HepG2 (cell line): ENCODE results near the gene SEC16A. TPM values are rescaled to one million over a fixed set of nuclear protein-coding genes. Genes with fewer than 3 reads are reported as not detected.

ENCODE experiments used
- ATAD3A ChIP-seq: sonication (generic); formaldehyde crosslinking; IDR thresholded peaks from 2 replicates; pipeline ENCODE4 v1.4.0; 2020; ENCODE audit warnings: missing genetic modification reagents
- ATF1 ChIP-seq: IDR thresholded peaks from 2 replicates; pipeline ENCODE4 v1.6.1; 2016; ENCODE audit warnings: mild to moderate bottlenecking, control low read depth
- FOXK1 ChIP-seq: sonication (generic); formaldehyde crosslinking; IDR thresholded peaks from 2 replicates; pipeline ENCODE4 v1.4.0; 2020; ENCODE audit warnings: low read depth, missing genetic modification reagents, borderline replicate concordance
- HCFC1 ChIP-seq: fragments of 150-350 bp; IDR thresholded peaks from 2 replicates; pipeline ENCODE4 v1.6.1; 2014; ENCODE audit warnings: low read depth, low read length
- HDAC1 ChIP-seq: sonication (generic); formaldehyde crosslinking; IDR thresholded peaks from 2 replicates; pipeline ENCODE4 v1.5.1; 2020; ENCODE audit warnings: mild to moderate bottlenecking, missing genetic modification reagents
- HHEX ChIP-seq: IDR thresholded peaks from 2 replicates; pipeline ENCODE4 v1.6.1; 2016; ENCODE audit warnings: control low read depth
- KLF6 ChIP-seq: IDR thresholded peaks from 2 replicates; pipeline ENCODE4 v1.8.0; 2016; ENCODE audit warnings: missing biosample characterization, missing genetic modification reagents
- NPAS2 ChIP-seq: sonication (generic); formaldehyde crosslinking; IDR thresholded peaks from 2 replicates; pipeline ENCODE4 v1.8.0; 2022; ENCODE audit warnings: mild to moderate bottlenecking, missing genetic modification reagents, borderline replicate concordance
- RBAK ChIP-seq: sonication (generic); formaldehyde crosslinking; IDR thresholded peaks from 2 replicates; pipeline ENCODE4 v1.5.1; 2020; ENCODE audit warnings: mild to moderate bottlenecking, missing genetic modification reagents
- SAFB2 ChIP-seq: sonication (generic); formaldehyde crosslinking; IDR thresholded peaks from 2 replicates; pipeline ENCODE4 v1.5.1; 2020; ENCODE audit warnings: missing genetic modification reagents, low read depth, mild to moderate bottlenecking, borderline replicate concordance
- SNAI1 ChIP-seq: sonication (generic); formaldehyde crosslinking; IDR thresholded peaks from 2 replicates; pipeline ENCODE4 v1.5.0; 2020; ENCODE audit warnings: mild to moderate bottlenecking, missing genetic modification reagents, borderline replicate concordance
- SOX13 ChIP-seq, 3 experiments: fragments of 450-650 bp in 1 of 3; sonication (generic) in 1 of 3; formaldehyde crosslinking in 1 of 3; IDR thresholded peaks in 2 of 3; conservative IDR thresholded peaks in 1 of 3; 2 replicates each; pipeline versions ENCODE4 v1.5.0 to v1.6.1; 2016 to 2020; ENCODE audit warnings: antibody characterized with exemption in 1 of 3, mild to moderate bottlenecking in 1 of 3, missing compliant biosample characterization in 1 of 3, missing genetic modification reagents in 1 of 3, moderate library complexity in 1 of 3
- TGIF2 ChIP-seq: IDR thresholded peaks from 2 replicates; pipeline ENCODE4 v1.6.1; 2016; ENCODE audit warnings: control low read depth, missing compliant biosample characterization
- ZNF337 ChIP-seq: sonication (generic); formaldehyde crosslinking; IDR thresholded peaks from 2 replicates; pipeline ENCODE4 v1.5.1; 2020; ENCODE audit warnings: missing genetic modification reagents, low read depth, mild to moderate bottlenecking, borderline replicate concordance
- ZNF451 ChIP-seq: sonication (generic); formaldehyde crosslinking; IDR thresholded peaks from 2 replicates; pipeline ENCODE4 v1.5.0; 2020; ENCODE audit warnings: mild to moderate bottlenecking, missing genetic modification reagents
- ZNF589 ChIP-seq: sonication (generic); formaldehyde crosslinking; conservative IDR thresholded peaks from 2 replicates; pipeline ENCODE4 v1.8.0; 2022; ENCODE audit warnings: mild to moderate bottlenecking, moderate library complexity, missing genetic modification reagents
- ZNF614 ChIP-seq: IDR thresholded peaks from 2 replicates; pipeline ENCODE4 v1.6.1; 2018; ENCODE audit warnings: missing biosample characterization, missing genetic modification reagents, inconsistent platforms, borderline replicate concordance
- ZNF777 ChIP-seq: sonication (generic); formaldehyde crosslinking; IDR thresholded peaks from 2 replicates; pipeline ENCODE4 v1.4.0; 2020; ENCODE audit warnings: missing genetic modification reagents
- ZNF850 ChIP-seq: sonication (generic); formaldehyde crosslinking; conservative IDR thresholded peaks from 2 replicates; pipeline ENCODE4 v1.9.0; 2021; ENCODE audit warnings: mild to moderate bottlenecking, missing genetic modification reagents
- polyA plus RNA-seq, 8 experiments: library from polyadenylated mRNA; depleted of rRNA in 3 of 8; stranded (reverse) in 7 of 8; unstranded in 1 of 8; fragments of >200 nt; fragmentation: Illumina TruSeq in 4 of 8; extraction: Trizol in 4 of 8; gene quantifications; 2 replicates each; pipeline versions ENCODE4 v1.2.1 to v1.2.3, GENCODE V29; 2011 to 2016; ENCODE audit warnings: low read depth in 4 of 8, missing spikeins in 1 of 8, mixed read lengths in 1 of 8; ENCODE audit not compliant: insufficient read depth in 1 of 8
- total RNA-seq, 5 experiments: library from RNA; depleted of rRNA; stranded (reverse); fragments of >200 nt; fragmentation: Illumina TruSeq; extraction: Trizol; gene quantifications; 2 replicates each; pipeline ENCODE4 v1.2.3, GENCODE V29; 2016; ENCODE audit warnings: low read depth in 1 of 5
- TF ChIP-seq, protein P1 (sequence below): sonication (generic); formaldehyde crosslinking; IDR thresholded peaks from 2 replicates; pipeline ENCODE4 v1.5.0; 2020; ENCODE audit warnings: missing genetic modification reagents
- TF ChIP-seq, protein P2 (sequence below): sonication (generic); formaldehyde crosslinking; IDR thresholded peaks from 2 replicates; pipeline ENCODE4 v1.8.1; 2023; ENCODE audit warnings: mild to moderate bottlenecking, missing genetic modification reagents, borderline replicate concordance
- TF ChIP-seq, protein P3 (sequence below): fragments of 450-650 bp; IDR thresholded peaks from 2 replicates; pipeline ENCODE4 v1.6.1; 2016
- TF ChIP-seq, protein P4 (sequence below): sonication (generic); formaldehyde crosslinking; IDR thresholded peaks from 2 replicates; pipeline ENCODE4 v1.4.0; 2020; ENCODE audit warnings: missing genetic modification reagents, borderline replicate concordance

The SEC16A gene
- total and polyA plus RNA-seq, 2 of the 13 experiments (the other 11 are each of a cell fraction or from before 2014, with no cell fraction given) = 15.9 to 18.9 TPM

DNA sequence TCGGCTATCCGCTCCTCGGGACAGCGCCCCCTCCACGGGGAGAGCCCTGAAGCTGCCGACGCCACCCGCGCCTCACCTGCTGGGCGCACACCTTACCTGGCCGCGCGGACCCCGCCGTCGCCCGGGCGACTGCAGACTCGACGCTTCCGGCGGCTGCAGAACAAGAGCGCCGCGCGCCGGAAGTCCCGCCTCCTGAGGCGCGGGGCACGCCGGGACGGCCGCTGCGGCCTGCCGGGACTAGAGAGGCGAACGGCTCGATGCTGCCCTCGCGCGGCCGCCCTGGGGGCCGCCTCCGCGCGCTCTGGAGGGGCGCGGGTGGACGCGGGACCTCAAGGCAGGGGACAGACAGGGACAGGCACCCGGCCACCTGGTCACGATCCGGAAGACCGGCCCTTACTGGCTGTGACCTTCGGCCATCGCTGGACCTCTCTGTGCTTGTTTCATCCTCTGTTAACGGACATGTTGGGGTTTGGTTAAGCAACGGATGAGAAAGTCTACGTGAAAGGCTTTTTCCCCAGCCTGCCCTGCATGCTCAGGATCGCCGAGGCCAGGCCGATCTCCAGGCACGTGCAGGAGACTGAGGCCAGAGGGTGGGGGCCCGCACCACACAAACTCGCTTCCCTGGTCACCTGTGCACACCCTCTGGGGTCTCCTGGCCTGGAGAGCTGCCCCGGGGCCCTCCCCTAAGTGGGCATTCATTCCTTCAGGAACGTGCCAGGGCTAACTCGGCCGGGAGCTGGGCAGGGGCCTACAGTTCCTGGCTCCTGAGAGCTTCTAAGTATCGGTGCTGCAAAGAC lies 82.6 kb downstream of the SEC16A start, which contains the start of gene SNAPC4 (continued):
- TF ChIP-seq, protein P1, sequence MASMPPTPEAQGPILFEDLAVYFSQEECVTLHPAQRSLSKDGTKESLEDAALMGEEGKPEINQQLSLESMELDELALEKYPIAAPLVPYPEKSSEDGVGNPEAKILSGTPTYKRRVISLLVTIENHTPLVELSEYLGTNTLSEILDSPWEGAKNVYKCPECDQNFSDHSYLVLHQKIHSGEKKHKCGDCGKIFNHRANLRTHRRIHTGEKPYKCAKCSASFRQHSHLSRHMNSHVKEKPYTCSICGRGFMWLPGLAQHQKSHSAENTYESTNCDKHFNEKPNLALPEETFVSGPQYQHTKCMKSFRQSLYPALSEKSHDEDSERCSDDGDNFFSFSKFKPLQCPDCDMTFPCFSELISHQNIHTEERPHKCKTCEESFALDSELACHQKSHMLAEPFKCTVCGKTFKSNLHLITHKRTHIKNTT (CRISPR knock-in tag) = peak; percentile 84; the same call in 1 of the 2 replicates
- 0 out of 2 replicates have a peak, but pooled peaks have one; percentile 71 for TF ChIP-seq ZNF589
- TF ChIP-seq ATAD3A (CRISPR knock-in tag) = no peak
- TF ChIP-seq FOXK1 = peak; percentile 44; the same call in 1 of the 2 replicates
- TF ChIP-seq SNAI1 (CRISPR knock-in tag) = no peak
- TF ChIP-seq, protein P2, sequence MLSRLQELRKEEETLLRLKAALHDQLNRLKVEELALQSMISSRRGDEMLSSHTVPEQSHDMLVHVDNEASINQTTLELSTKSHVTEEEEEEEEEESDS = 0 out of 2 replicates have a peak, but pooled peaks have one; percentile 74
- TF ChIP-seq, protein P3, sequence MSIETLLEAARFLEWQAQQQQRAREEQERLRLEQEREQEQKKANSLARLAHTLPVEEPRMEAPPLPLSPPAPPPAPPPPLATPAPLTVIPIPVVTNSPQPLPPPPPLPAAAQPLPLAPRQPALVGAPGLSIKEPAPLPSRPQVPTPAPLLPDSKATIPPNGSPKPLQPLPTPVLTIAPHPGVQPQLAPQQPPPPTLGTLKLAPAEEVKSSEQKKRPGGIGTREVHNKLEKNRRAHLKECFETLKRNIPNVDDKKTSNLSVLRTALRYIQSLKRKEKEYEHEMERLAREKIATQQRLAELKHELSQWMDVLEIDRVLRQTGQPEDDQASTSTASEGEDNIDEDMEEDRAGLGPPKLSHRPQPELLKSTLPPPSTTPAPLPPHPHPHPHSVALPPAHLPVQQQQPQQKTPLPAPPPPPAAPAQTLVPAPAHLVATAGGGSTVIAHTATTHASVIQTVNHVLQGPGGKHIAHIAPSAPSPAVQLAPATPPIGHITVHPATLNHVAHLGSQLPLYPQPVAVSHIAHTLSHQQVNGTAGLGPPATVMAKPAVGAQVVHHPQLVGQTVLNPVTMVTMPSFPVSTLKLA = no peak
- 0 out of 2 replicates have a peak, but pooled peaks have one; percentile 30 for TF ChIP-seq ZNF337
- TF ChIP-seq RBAK (CRISPR knock-in tag) = no peak
- no peak for TF ChIP-seq HHEX
- TF ChIP-seq NPAS2 = no peak
- TF ChIP-seq, protein P4, sequence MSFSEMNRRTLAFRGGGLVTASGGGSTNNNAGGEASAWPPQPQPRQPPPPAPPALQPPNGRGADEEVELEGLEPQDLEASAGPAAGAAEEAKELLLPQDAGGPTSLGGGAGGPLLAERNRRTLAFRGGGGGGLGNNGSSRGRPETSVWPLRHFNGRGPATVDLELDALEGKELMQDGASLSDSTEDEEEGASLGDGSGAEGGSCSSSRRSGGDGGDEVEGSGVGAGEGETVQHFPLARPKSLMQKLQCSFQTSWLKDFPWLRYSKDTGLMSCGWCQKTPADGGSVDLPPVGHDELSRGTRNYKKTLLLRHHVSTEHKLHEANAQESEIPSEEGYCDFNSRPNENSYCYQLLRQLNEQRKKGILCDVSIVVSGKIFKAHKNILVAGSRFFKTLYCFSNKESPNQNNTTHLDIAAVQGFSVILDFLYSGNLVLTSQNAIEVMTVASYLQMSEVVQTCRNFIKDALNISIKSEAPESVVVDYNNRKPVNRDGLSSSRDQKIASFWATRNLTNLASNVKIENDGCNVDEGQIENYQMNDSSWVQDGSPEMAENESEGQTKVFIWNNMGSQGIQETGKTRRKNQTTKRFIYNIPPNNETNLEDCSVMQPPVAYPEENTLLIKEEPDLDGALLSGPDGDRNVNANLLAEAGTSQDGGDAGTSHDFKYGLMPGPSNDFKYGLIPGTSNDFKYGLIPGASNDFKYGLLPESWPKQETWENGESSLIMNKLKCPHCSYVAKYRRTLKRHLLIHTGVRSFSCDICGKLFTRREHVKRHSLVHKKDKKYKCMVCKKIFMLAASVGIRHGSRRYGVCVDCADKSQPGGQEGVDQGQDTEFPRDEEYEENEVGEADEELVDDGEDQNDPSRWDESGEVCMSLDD = no peak
- peak; percentile 47; the same call in 1 of the 2 replicates for TF ChIP-seq HCFC1
- TF ChIP-seq ZNF451 = peak; percentile 81; the same call in 1 of the 2 replicates
- no peak for TF ChIP-seq ATF1
- no peak for TF ChIP-seq TGIF2
- TF ChIP-seq HDAC1 = peak; percentile 93
- TF ChIP-seq SAFB2 (CRISPR knock-in tag) = peak; percentile 45; the same call in 1 of the 2 replicates
- TF ChIP-seq ZNF777 (CRISPR knock-in tag) = 0 out of 2 replicates have a peak, but pooled peaks have one; percentile 25
- peak; percentile 52; the same call in 1 of the 2 replicates for TF ChIP-seq KLF6 (CRISPR knock-in tag)
- TF ChIP-seq ZNF614 (CRISPR knock-in tag) = no peak
- no peak for TF ChIP-seq SOX13 (IDR thresholded peaks at IDR 0.05)
- no peak for TF ChIP-seq SOX13 (CRISPR knock-in tag; conservative IDR thresholded peaks at IDR 0.05 in 1 of 2, IDR thresholded peaks at IDR 0.05 in 1 of 2)
- no peak for TF ChIP-seq ZNF850 (CRISPR knock-in tag)
